Body of pancreas (tissue), 4 donors: ENCODE data around the gene BAG3. TPM values are rescaled to one million over a fixed set of nuclear protein-coding genes. Genes with fewer than 3 reads are reported as not detected.

Source experiments
- ATAC-seq: fragments of 150-250 bp; one replicate; pipeline ENCODE4 v1.9.1; 2016
- DNase-seq, 4 donors: peaks; one replicate each; pipeline ENCODE4 v3.0.0-alpha.2; 2019
- H3K27ac ChIP-seq, 4 donors: fragments of 200-600 bp; sonication (generic); 1 replicate in 3 of 4; 2 replicates in 1 of 4; pipeline versions ENCODE4 v1.5.1 to v1.6.1; 2016 to 2019; ENCODE audit warnings: mild to moderate bottlenecking in 1 of 4, mixed read lengths in 1 of 4, moderate library complexity in 1 of 4
- H3K27me3 ChIP-seq, 2 donors: fragments of 200-600 bp; sonication (generic); one replicate each; pipeline ENCODE4 v1.6.0; 2016; ENCODE audit warnings: mild to moderate bottlenecking in 1 of 2
- H3K36me3 ChIP-seq, 2 donors: fragments of 200-600 bp; sonication (generic); replicated peaks in 1 of 2; 2 replicates each; pipeline ENCODE4 v1.5.1; 2016; ENCODE audit warnings: low read depth in 2 of 2; ENCODE audit not compliant: insufficient read depth in 1 of 2
- H3K4me1 ChIP-seq: fragments of 200-600 bp; sonication (generic); one replicate; pipeline ENCODE4 v1.6.0; 2016
- H3K4me3 ChIP-seq, 2 donors: fragments of 200-600 bp; sonication (generic); 1 replicate in 1 of 2; 2 replicates in 1 of 2; pipeline ENCODE4 v1.5.1; 2016 to 2019
- H3K9me3 ChIP-seq, 3 donors: fragments of 200-600 bp; sonication (generic); 1 replicate in 2 of 3; 2 replicates in 1 of 3; pipeline ENCODE4 v1.5.1; 2016
- POLR2A ChIP-seq, 3 donors: fragments of 450-650 bp; IDR thresholded peaks; one replicate each; pipeline ENCODE4 v1.6.1; 2016; ENCODE audit warnings: antibody characterized with exemption in 3 of 3, mild to moderate bottlenecking in 2 of 3
- WGBS, 2 donors: methylation state at CpG; one replicate each; pipeline ENCODE4 v1.1.5; 2017; 5-methylcytosine and 5-hydroxymethylcytosine counted together
- intact Hi-C: fragments of 100-400 bp; cut with DNase I; formaldehyde crosslinking; loops from one replicate; pipeline ENCODE4 v1.15.1; 2023
- total RNA-seq, 2 donors: library from RNA; depleted of rRNA; stranded (reverse); fragments of >200 nt; gene quantifications; one replicate each; pipeline ENCODE4 v1.1.0, GENCODE V29; 2016
- TF ChIP-seq, protein P1 (sequence below), 7 experiments: fragments of 450-650 bp in 4 of 7; fragments of 200-600 bp in 3 of 7; sonication (generic) in 3 of 7; IDR thresholded peaks; one replicate each; pipeline ENCODE4 v1.5.1; 2016 to 2019; ENCODE audit warnings: antibody characterized with exemption in 7 of 7

Gene BAG3
- total RNA-seq, 2 donors from 2014 or later, result 11.9 to 17.5 TPM

DNA sequence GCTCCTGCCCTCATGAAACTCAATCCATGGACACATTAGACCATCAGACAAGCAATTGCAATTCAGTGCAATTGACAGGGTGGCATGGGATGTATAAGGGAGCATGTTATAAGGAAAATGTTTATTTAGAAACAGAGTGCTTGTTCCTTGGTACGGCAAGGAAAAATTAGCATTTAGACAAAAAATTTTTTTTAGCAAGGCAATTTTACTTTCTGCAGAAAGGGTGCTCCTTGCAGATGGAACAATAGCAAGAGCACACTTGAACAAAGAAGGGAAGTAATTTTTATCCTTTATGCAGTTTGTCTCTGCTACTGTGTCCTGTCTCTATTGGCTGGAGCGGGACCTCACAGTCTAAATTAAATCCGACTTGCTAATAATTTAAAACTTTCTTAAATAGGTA is 6.2 kb upstream of the BAG3 start:
- no peaks in the 10 kb centered on the region for H3K36me3 ChIP-seq
- no peak overlapping the region for H3K27ac ChIP-seq
- no peak for DNase-seq
- H3K27me3 ChIP-seq, result no peaks in the 10 kb centered on the region
- ATAC-seq, result no peak
- no peak for TF ChIP-seq POLR2A (IDR thresholded peaks at IDR 0.05)
- TF ChIP-seq, protein P1, sequence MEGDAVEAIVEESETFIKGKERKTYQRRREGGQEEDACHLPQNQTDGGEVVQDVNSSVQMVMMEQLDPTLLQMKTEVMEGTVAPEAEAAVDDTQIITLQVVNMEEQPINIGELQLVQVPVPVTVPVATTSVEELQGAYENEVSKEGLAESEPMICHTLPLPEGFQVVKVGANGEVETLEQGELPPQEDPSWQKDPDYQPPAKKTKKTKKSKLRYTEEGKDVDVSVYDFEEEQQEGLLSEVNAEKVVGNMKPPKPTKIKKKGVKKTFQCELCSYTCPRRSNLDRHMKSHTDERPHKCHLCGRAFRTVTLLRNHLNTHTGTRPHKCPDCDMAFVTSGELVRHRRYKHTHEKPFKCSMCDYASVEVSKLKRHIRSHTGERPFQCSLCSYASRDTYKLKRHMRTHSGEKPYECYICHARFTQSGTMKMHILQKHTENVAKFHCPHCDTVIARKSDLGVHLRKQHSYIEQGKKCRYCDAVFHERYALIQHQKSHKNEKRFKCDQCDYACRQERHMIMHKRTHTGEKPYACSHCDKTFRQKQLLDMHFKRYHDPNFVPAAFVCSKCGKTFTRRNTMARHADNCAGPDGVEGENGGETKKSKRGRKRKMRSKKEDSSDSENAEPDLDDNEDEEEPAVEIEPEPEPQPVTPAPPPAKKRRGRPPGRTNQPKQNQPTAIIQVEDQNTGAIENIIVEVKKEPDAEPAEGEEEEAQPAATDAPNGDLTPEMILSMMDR (IDR thresholded peaks at IDR 0.05), result no peak
- intact Hi-C loops, result no loop called here
- H3K4me1 ChIP-seq, result no peaks in the 10 kb centered on the region
- no peak overlapping the region for H3K4me3 ChIP-seq
- 79 to 81% methylated on average over 3 of the region's 3 CpGs for WGBS, 2 donors
- H3K9me3 ChIP-seq, result no peaks in the 10 kb centered on the region

DNA sequence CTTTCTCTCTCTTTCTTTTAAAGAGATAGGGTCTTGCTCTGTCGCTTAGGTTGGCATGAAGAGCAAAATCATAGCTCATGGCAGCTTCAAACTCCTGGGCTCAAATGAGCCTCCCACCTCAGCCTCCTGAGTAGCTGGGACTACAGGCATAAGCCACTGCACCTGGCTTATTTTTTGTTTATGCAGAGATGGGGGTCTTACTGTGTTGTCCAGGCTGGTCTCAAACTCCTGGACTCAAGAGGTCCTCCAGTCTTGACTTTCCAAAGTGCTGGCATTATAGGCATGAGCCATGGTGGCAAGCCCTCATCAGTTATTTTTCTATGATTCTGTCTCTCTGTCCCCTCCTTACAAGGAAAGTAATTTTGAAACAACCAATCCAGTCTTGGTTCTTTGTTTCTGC is 1.1 kb upstream of the BAG3 start:
- intact Hi-C loops, result no loop called here
- no peaks in the 10 kb centered on the region for H3K9me3 ChIP-seq
- H3K4me1 ChIP-seq, result peaks cover 22% of the 10 kb centered on the region
- H3K4me3 ChIP-seq, result no peak overlapping the region
- H3K27ac ChIP-seq, result no peak overlapping the region
- H3K27me3 ChIP-seq, result no peaks in the 10 kb centered on the region
- 95% methylated on average over 1 of the region's 1 CpG for WGBS, 2 donors
- DNase-seq (no peak), ATAC-seq (no peak)
- H3K36me3 ChIP-seq, result no peaks in the 10 kb centered on the region
- no peak for TF ChIP-seq POLR2A (IDR thresholded peaks at IDR 0.05)
- TF ChIP-seq, protein P1 (IDR thresholded peaks at IDR 0.05), result no peak

DNA sequence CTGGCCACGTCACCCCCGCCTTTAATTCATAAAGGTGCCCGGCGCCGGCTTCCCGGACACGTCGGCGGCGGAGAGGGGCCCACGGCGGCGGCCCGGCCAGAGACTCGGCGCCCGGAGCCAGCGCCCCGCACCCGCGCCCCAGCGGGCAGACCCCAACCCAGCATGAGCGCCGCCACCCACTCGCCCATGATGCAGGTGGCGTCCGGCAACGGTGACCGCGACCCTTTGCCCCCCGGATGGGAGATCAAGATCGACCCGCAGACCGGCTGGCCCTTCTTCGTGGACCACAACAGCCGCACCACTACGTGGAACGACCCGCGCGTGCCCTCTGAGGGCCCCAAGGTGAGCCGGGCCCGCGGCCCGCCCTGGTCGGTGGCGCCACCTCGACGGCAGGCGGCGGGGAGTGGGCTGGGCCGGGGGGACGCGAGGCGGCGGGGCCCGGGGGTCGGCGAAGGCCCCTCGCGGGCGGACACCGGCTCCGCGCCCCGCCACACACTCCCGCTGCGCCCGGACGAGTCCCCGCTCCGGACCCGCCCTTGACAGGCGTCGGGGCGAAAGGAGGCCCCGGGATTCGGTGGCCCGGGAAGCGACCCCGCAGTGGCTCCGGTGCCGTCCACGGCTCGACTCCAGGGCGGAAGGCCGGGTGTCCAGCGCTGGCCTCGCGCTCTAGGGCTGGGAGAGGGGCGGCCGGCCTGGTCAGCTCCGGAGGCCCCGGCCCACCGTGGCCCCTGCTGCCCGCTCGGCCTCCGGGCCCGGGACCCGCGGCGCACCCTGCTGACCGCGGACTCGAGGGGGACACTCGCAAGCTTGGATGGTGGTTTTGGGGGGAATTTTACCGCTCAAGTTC is 557 bp downstream of the BAG3 start:
- peak overlapping the region; percentile 92 to 93 (median 93) for H3K27ac ChIP-seq
- DNase-seq (peak in 3 of 4 donors; percentile 30 to 42 (median 36)), ATAC-seq (peak; percentile 29)
- no peaks in the 10 kb centered on the region for H3K27me3 ChIP-seq
- TF ChIP-seq, protein P1 (IDR thresholded peaks at IDR 0.05), result peak in 1 of 7 experiments; percentile 1
- no peak for TF ChIP-seq POLR2A (IDR thresholded peaks at IDR 0.05)
- peaks cover 37% of the 10 kb centered on the region for H3K4me1 ChIP-seq
- 0 to 4% methylated on average over 4 to 49 of the region's 107 CpGs for WGBS, 2 donors
- peak overlapping the region; percentile 60 to 81 for H3K4me3 ChIP-seq
- no peaks in the 10 kb centered on the region for H3K9me3 ChIP-seq
- intact Hi-C loops, result no loop called here
- H3K36me3 ChIP-seq, result no peaks in the 10 kb centered on the region

DNA sequence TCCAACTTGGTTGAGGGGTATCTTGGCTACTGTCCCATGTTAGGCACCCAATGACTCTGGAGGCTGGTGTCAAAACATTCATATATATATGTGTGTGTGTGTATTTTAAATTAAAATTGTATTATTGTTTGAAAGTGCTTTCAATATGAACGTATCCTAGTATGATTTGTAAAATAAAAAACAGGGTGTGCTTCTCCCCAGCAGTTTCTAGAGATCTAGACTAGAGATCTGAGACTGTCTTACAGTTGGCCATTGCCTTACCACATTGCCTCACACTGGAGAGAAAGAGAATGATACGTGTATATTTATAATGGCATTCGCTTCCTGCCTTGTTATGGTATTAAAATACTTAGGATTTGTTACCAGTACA is 1.2 kb downstream of the BAG3 start:
- 2 to 3% methylated on average over 3 of the region's 3 CpGs for WGBS, 2 donors
- H3K4me3 ChIP-seq, result peak overlapping the region; percentile 60 to 81
- no peaks in the 10 kb centered on the region for H3K9me3 ChIP-seq
- no peaks in the 10 kb centered on the region for H3K27me3 ChIP-seq
- H3K27ac ChIP-seq, result peak overlapping the region; percentile 92 to 93 (median 93)
- ATAC-seq, result peak; percentile 58
- H3K36me3 ChIP-seq, result no peaks in the 10 kb centered on the region
- peaks cover 42% of the 10 kb centered on the region for H3K4me1 ChIP-seq
- peak in 1 of 4 donors; percentile 56 for DNase-seq
- TF ChIP-seq POLR2A (IDR thresholded peaks at IDR 0.05), result peak in 2 of 3 donors; percentile 43
- TF ChIP-seq, protein P1 (IDR thresholded peaks at IDR 0.05), result peak in 5 of 7 experiments; percentile 5 to 34 (median 21)
- intact Hi-C loops, result no loop called here
